ENCODE data around the gene AMFR. TPM values are rescaled to one million over a fixed set of nuclear protein-coding genes. Genes with fewer than 3 reads are reported as not detected.
A peak's percentile ranks its signal among the peaks of the same experiment; 100 is the strongest.

AMFR gene
- total and polyA plus RNA-seq, 2 of the 13 experiments (the other 11 are each of a cell fraction or from before 2014, with no cell fraction given), result 52.9 to 108 TPM

DNA sequence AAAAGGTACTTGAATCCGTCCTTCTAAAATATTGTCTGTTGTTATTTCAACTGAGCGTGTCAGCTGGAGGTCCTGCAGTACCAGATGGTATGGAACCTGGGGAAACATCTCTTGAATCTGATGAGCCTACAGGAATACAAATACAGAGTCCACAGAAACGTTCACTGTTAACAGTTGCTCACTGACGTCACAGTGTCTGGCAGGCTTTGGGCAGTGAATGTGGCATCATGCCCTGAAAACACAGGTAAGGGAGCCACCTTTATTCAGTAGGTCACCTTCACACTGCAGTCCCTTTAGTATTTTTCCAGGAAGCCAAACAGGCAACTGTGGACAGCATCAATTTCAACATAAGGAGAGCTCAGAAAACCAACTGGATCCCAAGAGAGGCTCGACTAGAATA, 56.1 kb downstream of the AMFR start (continued):
- TF ChIP-seq FUBP1 (CRISPR knock-in tag; IDR thresholded peaks at IDR 0.05; ENCODE audit: borderline replicate concordance) (no peak), FOXP1 (IDR thresholded peaks at IDR 0.05) (no peak), FOXP1 (CRISPR knock-in tag; IDR thresholded peaks at IDR 0.05) (no peak), CCAR2 (optimal IDR thresholded peaks at IDR 0.05; ENCODE audit: low read depth, low read length) (no peak), ZNF510 (CRISPR knock-in tag; IDR thresholded peaks at IDR 0.05; ENCODE audit: low read depth) (no peak)

- DNase-seq (ENCODE audit: low spot score) (no peak), FAIRE-seq (no peak), ATAC-seq (no peak)
- ChIA-PET CTCF (ENCODE audit: low intra/inter-chr PET ratio, low total read pairs) (no interaction called here), POLR2A (no interaction called here)
- intact Hi-C loops (cut with micrococcal nuclease; ENCODE audit: unreplicated experiment) (no loop called here), in situ Hi-C loops (cut with HindIII; ENCODE audit: extremely low pct_ligation_motif_present, low pct_unique_long_range_greater_than_20kb) (no loop called here)
- TF ChIP-seq, protein P1, sequence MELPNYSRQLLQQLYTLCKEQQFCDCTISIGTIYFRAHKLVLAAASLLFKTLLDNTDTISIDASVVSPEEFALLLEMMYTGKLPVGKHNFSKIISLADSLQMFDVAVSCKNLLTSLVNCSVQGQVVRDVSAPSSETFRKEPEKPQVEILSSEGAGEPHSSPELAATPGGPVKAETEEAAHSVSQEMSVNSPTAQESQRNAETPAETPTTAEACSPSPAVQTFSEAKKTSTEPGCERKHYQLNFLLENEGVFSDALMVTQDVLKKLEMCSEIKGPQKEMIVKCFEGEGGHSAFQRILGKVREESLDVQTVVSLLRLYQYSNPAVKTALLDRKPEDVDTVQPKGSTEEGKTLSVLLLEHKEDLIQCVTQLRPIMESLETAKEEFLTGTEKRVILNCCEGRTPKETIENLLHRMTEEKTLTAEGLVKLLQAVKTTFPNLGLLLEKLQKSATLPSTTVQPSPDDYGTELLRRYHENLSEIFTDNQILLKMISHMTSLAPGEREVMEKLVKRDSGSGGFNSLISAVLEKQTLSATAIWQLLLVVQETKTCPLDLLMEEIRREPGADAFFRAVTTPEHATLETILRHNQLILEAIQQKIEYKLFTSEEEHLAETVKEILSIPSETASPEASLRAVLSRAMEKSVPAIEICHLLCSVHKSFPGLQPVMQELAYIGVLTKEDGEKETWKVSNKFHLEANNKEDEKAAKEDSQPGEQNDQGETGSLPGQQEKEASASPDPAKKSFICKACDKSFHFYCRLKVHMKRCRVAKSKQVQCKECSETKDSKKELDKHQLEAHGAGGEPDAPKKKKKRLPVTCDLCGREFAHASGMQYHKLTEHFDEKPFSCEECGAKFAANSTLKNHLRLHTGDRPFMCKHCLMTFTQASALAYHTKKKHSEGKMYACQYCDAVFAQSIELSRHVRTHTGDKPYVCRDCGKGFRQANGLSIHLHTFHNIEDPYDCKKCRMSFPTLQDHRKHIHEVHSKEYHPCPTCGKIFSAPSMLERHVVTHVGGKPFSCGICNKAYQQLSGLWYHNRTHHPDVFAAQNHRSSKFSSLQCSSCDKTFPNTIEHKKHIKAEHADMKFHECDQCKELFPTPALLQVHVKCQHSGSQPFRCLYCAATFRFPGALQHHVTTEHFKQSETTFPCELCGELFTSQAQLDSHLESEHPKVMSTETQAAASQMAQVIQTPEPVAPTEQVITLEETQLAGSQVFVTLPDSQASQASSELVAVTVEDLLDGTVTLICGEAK (IDR thresholded peaks at IDR 0.05), result no peak
- TF ChIP-seq, protein P1 (CRISPR knock-in tag; IDR thresholded peaks at IDR 0.05), result peak; percentile 91
- TF ChIP-seq, protein P2, sequence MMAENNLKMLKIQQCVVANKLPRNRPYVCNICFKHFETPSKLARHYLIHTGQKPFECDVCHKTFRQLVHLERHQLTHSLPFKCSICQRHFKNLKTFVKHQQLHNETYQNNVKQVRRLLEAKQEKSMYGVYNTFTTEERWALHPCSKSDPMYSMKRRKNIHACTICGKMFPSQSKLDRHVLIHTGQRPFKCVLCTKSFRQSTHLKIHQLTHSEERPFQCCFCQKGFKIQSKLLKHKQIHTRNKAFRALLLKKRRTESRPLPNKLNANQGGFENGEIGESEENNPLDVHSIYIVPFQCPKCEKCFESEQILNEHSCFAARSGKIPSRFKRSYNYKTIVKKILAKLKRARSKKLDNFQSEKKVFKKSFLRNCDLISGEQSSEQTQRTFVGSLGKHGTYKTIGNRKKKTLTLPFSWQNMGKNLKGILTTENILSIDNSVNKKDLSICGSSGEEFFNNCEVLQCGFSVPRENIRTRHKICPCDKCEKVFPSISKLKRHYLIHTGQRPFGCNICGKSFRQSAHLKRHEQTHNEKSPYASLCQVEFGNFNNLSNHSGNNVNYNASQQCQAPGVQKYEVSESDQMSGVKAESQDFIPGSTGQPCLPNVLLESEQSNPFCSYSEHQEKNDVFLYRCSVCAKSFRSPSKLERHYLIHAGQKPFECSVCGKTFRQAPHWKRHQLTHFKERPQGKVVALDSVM (CRISPR knock-in tag; IDR thresholded peaks at IDR 0.05), result no peak
- Histone ChIP-seq H4K20me1 (ENCODE audit: insufficient read depth, low read length) (no peaks in the 10 kb centered on the region), H3K79me2 (ENCODE audit: insufficient read depth, low read length) (no peaks in the 10 kb centered on the region), H3K4me2 (ENCODE audit: low read depth, low read length) (no peak overlapping the region), H3K9me3 (ENCODE audit: low read length) (no peaks in the 10 kb centered on the region), H3K4me3 (replicated peaks in 1 of 3; ENCODE audit: insufficient read depth in 1 of 3, low read depth in 2 of 3, low read length in 3 of 3) (no peak overlapping the region), H3K36me3 (replicated peaks in 1 of 2; ENCODE audit: control insufficient read depth in 1 of 2, insufficient read depth in 2 of 2, low read length in 2 of 2) (peaks cover 31 to 59% of the 10 kb centered on the region in 2 experiments), H3K27ac (ENCODE audit: extremely low read length, insufficient read depth, low read length) (no peak overlapping the region), H3K4me1 (ENCODE audit: insufficient read depth, low read length) (peaks cover 11% of the 10 kb centered on the region), H3K27me3 (ENCODE audit: control insufficient read depth in 1 of 2, insufficient read depth in 2 of 2, low read length in 2 of 2) (no peaks in the 10 kb centered on the region), H2AFZ (ENCODE audit: low read length) (no peak overlapping the region), H3K9ac (ENCODE audit: insufficient read depth, low read depth, low read length) (no peak overlapping the region)
- WGBS (ENCODE audit: low lambda C conversion rate), result 98% methylated on average over 2 of the region's 2 CpGs
- BruUV-seq (replicated peaks), result no TSS peak
Observed at GRCh38 chr16:56368545-56368944, 56.8 kb downstream of the AMFR start.
